PC-3 (cell line): Measurements from ENCODE around the gene LRRTM3. TPM values are rescaled to one million over a fixed set of nuclear protein-coding genes. Genes with fewer than 3 reads are reported as not detected.

Experiments
- ATAC-seq: fragments of 200-7000 bp; cut with Tn5 transposase; 2 replicates; pipeline ENCODE4 v1.9.1; 2020; ENCODE audit warnings: mild to moderate bottlenecking, moderate library complexity
- BruUV-seq: library from RNA; stranded (reverse); fragments of 400-500 nt; replicated peaks from 2 replicates; lab custom pipeline; 2021; lab: Mats Ljungman, UMichigan
- CTCF ChIA-PET: fragments of 300-600 bp; sonication (Branson Sonifier 250); formaldehyde crosslinking; loops from one replicate; lab custom pipeline; 2022; ENCODE audit warnings: antibody characterized with exemption; lab: Charles Lee
- POLR2A ChIA-PET: fragments of 300-600 bp; sonication (Branson Sonifier 250); formaldehyde crosslinking; loops from one replicate; lab custom pipeline; 2022; ENCODE audit warnings: antibody characterized with exemption; ENCODE audit not compliant: unreplicated experiment; lab: Charles Lee
- DNase-seq: peaks from one replicate; pipeline ENCODE4 v3.0.0-alpha.2; 2015
- H2AFZ ChIP-seq: fragments of 300-600 bp; sonication (generic); 2 replicates; pipeline ENCODE4 v1.6.0; 2016; ENCODE audit warnings: antibody characterized with exemption, low read length
- H3F3A ChIP-seq: fragments of 300-600 bp; sonication (generic); one replicate; pipeline ENCODE4 v1.6.0; 2017; ENCODE audit warnings: antibody characterized with exemption, low read length, control low read depth, mild to moderate bottlenecking; ENCODE audit not compliant: unreplicated experiment
- H3K27ac ChIP-seq: fragments of 300-600 bp; sonication (generic); 2 replicates; pipeline ENCODE4 v1.5.1; 2016; ENCODE audit warnings: mild to moderate bottlenecking, low read length
- H3K27me3 ChIP-seq: fragments of 300-600 bp; sonication (generic); 2 replicates; pipeline ENCODE4 v1.6.1; 2016; ENCODE audit warnings: low read length, mixed read lengths
- H3K36me3 ChIP-seq: fragments of 300-600 bp; sonication (generic); 2 replicates; pipeline ENCODE4 v1.6.1; 2016; ENCODE audit warnings: low read depth, mixed run types, low read length, mixed read lengths
- H3K4me1 ChIP-seq: fragments of 300-600 bp; sonication (generic); 2 replicates; pipeline ENCODE4 v1.5.1; 2016; ENCODE audit warnings: low read length; ENCODE audit not compliant: insufficient read depth
- H3K4me2 ChIP-seq: fragments of 300-600 bp; sonication (generic); 2 replicates; pipeline ENCODE4 v1.6.0; 2016; ENCODE audit warnings: low read length
- H3K4me3 ChIP-seq: fragments of 300-600 bp; sonication (generic); 2 replicates; pipeline ENCODE4 v1.5.1; 2016; ENCODE audit warnings: mild to moderate bottlenecking, low read length, mixed read lengths
- H3K79me2 ChIP-seq: fragments of 300-600 bp; sonication (generic); 2 replicates; pipeline ENCODE4 v1.6.1; 2017; ENCODE audit warnings: low read length, mixed read lengths
- H3K9ac ChIP-seq: fragments of 300-600 bp; sonication (generic); 2 replicates; pipeline ENCODE4 v1.6.0; 2016; ENCODE audit warnings: mild to moderate bottlenecking, low read length
- H3K9me2 ChIP-seq: fragments of 300-600 bp; sonication (generic); replicated peaks from 2 replicates; pipeline ENCODE4 v1.6.1; 2016; ENCODE audit warnings: mixed run types, low read length, mixed read lengths
- H3K9me3 ChIP-seq: fragments of 300-600 bp; sonication (generic); 2 replicates; pipeline ENCODE4 v1.6.1; 2016; ENCODE audit warnings: low read length, mixed read lengths
- H4K20me1 ChIP-seq: fragments of 300-600 bp; sonication (generic); 2 replicates; pipeline ENCODE4 v1.6.1; 2016; ENCODE audit warnings: low read length, mixed read lengths
- CTCF ChIP-seq: fragments of 300-600 bp; sonication (generic); conservative IDR thresholded peaks from 2 replicates; pipeline ENCODE4 v1.5.1; 2017; ENCODE audit warnings: antibody characterized with exemption, low read depth, mild to moderate bottlenecking, low read length
- EZH2 ChIP-seq: fragments of 300-600 bp; sonication (generic); IDR thresholded peaks from one replicate; pipeline ENCODE4 v1.6.1; 2017; ENCODE audit warnings: antibody characterized with exemption, mild to moderate bottlenecking, low read length; ENCODE audit not compliant: unreplicated experiment
- EZH2phosphoT487 ChIP-seq: fragments of 300-600 bp; sonication (generic); IDR thresholded peaks from 2 replicates; pipeline ENCODE4 v1.6.1; 2018; ENCODE audit warnings: mild to moderate bottlenecking, antibody characterized with exemption, low read length, borderline replicate concordance
- intact Hi-C: fragments of 100-400 bp; cut with micrococcal nuclease; formaldehyde crosslinking; loops from 2 replicates; pipeline ENCODE4 v1.9.0; 2023
- total RNA-seq: library from RNA; depleted of rRNA; stranded (reverse); fragments of >200 nt; gene quantifications from 2 replicates; pipeline ENCODE4 v1.2.3, GENCODE V29; 2014

LRRTM3 gene
- total RNA-seq, 1 experiment from 2014 or later, result 0.15 TPM

GRCh38 chr10:67011480-67011879, 85.6 kb downstream of the LRRTM3 start:
- ATAC-seq (no peak), DNase-seq (no peak)
- no peaks in the 10 kb centered on the region for H4K20me1 ChIP-seq
- no peaks in the 10 kb centered on the region for H3K9me2 ChIP-seq
- H2AFZ ChIP-seq, result no peak overlapping the region
- no peaks in the 10 kb centered on the region for H3K36me3 ChIP-seq
- CTCF ChIA-PET, result no interaction called here
- no peak overlapping the region for H3K27ac ChIP-seq
- no peak overlapping the region for H3K4me2 ChIP-seq
- no peaks in the 10 kb centered on the region for H3K9me3 ChIP-seq
- H3K4me3 ChIP-seq, result no peak overlapping the region
- H3K79me2 ChIP-seq, result no peaks in the 10 kb centered on the region
- H3K4me1 ChIP-seq, result no peaks in the 10 kb centered on the region; the same call in 1 of the 2 replicates
- H3F3A ChIP-seq, result no peaks in the 10 kb centered on the region
- BruUV-seq, result no TSS peak
- intact Hi-C loops, result no loop called here
- POLR2A ChIA-PET, result no interaction called here
- H3K27me3 ChIP-seq, result peaks cover 25% of the 10 kb centered on the region; the same call in 1 of the 2 replicates
- H3K9ac ChIP-seq, result no peak overlapping the region
- no peak for TF ChIP-seq EZH2phosphoT487
- TF ChIP-seq EZH2, result no peak
- no peak for TF ChIP-seq CTCF

- no peaks in the 10 kb centered on the region for H3F3A ChIP-seq
- ChIA-PET POLR2A (interaction anchor here (0.6 kb wide), 1 partner anchor 509 kb away, joined by 3 read pairs; no protein-coding TSS in a partner anchor), CTCF (interaction anchor here (0.7 kb wide), 1 partner anchor 19 kb away, joined by 3 read pairs; no protein-coding TSS in a partner anchor)
- H3K9me2 ChIP-seq, result no peaks in the 10 kb centered on the region
- no peak overlapping the region for H3K9ac ChIP-seq
- TF ChIP-seq EZH2 (no peak), EZH2phosphoT487 (no peak)
- no peak overlapping the region for H2AFZ ChIP-seq
- H3K79me2 ChIP-seq, result no peaks in the 10 kb centered on the region
- H3K27ac ChIP-seq, result no peak overlapping the region
- DNase-seq (no peak), ATAC-seq (no peak)
- no peak overlapping the region for H3K4me2 ChIP-seq
- no peak overlapping the region for H3K4me3 ChIP-seq
- H4K20me1 ChIP-seq, result no peaks in the 10 kb centered on the region
- peaks cover 28% of the 10 kb centered on the region; the same call in 1 of the 2 replicates for H3K27me3 ChIP-seq
- no peaks in the 10 kb centered on the region for H3K9me3 ChIP-seq
- no TSS peak for BruUV-seq
- H3K36me3 ChIP-seq, result no peaks in the 10 kb centered on the region
- no peaks in the 10 kb centered on the region; the same call in 1 of the 2 replicates for H3K4me1 ChIP-seq
- intact Hi-C loops, result no loop called here
These were observed 86.1 kb downstream of the LRRTM3 start for GRCh38 chr10:67011981-67012380.

GRCh38 chr10:67015225-67015624, 89.4 kb downstream of the LRRTM3 start:
- POLR2A ChIA-PET, result interaction anchor here (0.7 kb wide), 1 partner anchor 240 kb away, joined by 4 read pairs; no protein-coding TSS in a partner anchor
- ATAC-seq, result peak; percentile 87
- peak; percentile 58 for DNase-seq

More at GRCh38 chr10:67015225-67015624, 89.4 kb downstream of the LRRTM3 start:
- H3K4me3 ChIP-seq, result no peak overlapping the region
- no peaks in the 10 kb centered on the region for H3K9me3 ChIP-seq
- no peaks in the 10 kb centered on the region for H3K79me2 ChIP-seq
- no peaks in the 10 kb centered on the region; the same call in 1 of the 2 replicates for H3K4me1 ChIP-seq
- H2AFZ ChIP-seq, result no peak overlapping the region
- H4K20me1 ChIP-seq, result no peaks in the 10 kb centered on the region
- CTCF ChIA-PET, result interaction anchor here (0.5 to 0.6 kb wide), 2 partner anchors 43 to 510 kb away, joined by 6 to 9 read pairs; no protein-coding TSS in a partner anchor
- H3K9me2 ChIP-seq, result no peaks in the 10 kb centered on the region
- no peak overlapping the region for H3K9ac ChIP-seq
- intact Hi-C loops, result no loop called here
- no peak overlapping the region for H3K4me2 ChIP-seq
- H3K27me3 ChIP-seq, result peaks cover 29% of the 10 kb centered on the region
- H3K27ac ChIP-seq, result no peak overlapping the region
- H3K36me3 ChIP-seq, result no peaks in the 10 kb centered on the region
- BruUV-seq, result no TSS peak
- TF ChIP-seq EZH2phosphoT487 (no peak), CTCF (no peak), EZH2 (no peak)
- no peaks in the 10 kb centered on the region for H3F3A ChIP-seq
